Testis (tissue), 2 donors: ENCODE measurements around the gene DAPL1.

ENCODE experiments used
- CTCF ChIP-seq, 3 experiments: fragments of 450-650 bp in 2 of 3; fragments of 200-600 bp in 1 of 3; sonication (generic) in 1 of 3; IDR thresholded peaks; one replicate each; pipeline ENCODE4 v1.5.1; 2016 to 2019; ENCODE audit warnings: antibody characterized with exemption in 3 of 3, mild to moderate bottlenecking in 2 of 3, moderate library complexity in 1 of 3
- POLR2A ChIP-seq: fragments of 450-650 bp; IDR thresholded peaks from one replicate; pipeline ENCODE4 v1.6.1; 2017; ENCODE audit warnings: antibody characterized with exemption, mild to moderate bottlenecking, moderate library complexity

GRCh38 chr2:158772306-158773078 lies 22.6 kb upstream of the DAPL1 start:
- TF ChIP-seq CTCF (IDR thresholded peaks at IDR 0.05): no peak
- no peak for TF ChIP-seq POLR2A
